ENCODE results near the gene ZMYND11. TPM values are rescaled to one million over a fixed set of nuclear protein-coding genes. Genes with fewer than 3 reads are reported as not detected.

Gene ZMYND11
- total and polyA plus RNA-seq, 2 of the 8 experiments (the other 6 are each of a cell fraction or from before 2014, with no cell fraction given) = 7.5 to 26.6 TPM

- TF ChIP-seq, protein P1, sequence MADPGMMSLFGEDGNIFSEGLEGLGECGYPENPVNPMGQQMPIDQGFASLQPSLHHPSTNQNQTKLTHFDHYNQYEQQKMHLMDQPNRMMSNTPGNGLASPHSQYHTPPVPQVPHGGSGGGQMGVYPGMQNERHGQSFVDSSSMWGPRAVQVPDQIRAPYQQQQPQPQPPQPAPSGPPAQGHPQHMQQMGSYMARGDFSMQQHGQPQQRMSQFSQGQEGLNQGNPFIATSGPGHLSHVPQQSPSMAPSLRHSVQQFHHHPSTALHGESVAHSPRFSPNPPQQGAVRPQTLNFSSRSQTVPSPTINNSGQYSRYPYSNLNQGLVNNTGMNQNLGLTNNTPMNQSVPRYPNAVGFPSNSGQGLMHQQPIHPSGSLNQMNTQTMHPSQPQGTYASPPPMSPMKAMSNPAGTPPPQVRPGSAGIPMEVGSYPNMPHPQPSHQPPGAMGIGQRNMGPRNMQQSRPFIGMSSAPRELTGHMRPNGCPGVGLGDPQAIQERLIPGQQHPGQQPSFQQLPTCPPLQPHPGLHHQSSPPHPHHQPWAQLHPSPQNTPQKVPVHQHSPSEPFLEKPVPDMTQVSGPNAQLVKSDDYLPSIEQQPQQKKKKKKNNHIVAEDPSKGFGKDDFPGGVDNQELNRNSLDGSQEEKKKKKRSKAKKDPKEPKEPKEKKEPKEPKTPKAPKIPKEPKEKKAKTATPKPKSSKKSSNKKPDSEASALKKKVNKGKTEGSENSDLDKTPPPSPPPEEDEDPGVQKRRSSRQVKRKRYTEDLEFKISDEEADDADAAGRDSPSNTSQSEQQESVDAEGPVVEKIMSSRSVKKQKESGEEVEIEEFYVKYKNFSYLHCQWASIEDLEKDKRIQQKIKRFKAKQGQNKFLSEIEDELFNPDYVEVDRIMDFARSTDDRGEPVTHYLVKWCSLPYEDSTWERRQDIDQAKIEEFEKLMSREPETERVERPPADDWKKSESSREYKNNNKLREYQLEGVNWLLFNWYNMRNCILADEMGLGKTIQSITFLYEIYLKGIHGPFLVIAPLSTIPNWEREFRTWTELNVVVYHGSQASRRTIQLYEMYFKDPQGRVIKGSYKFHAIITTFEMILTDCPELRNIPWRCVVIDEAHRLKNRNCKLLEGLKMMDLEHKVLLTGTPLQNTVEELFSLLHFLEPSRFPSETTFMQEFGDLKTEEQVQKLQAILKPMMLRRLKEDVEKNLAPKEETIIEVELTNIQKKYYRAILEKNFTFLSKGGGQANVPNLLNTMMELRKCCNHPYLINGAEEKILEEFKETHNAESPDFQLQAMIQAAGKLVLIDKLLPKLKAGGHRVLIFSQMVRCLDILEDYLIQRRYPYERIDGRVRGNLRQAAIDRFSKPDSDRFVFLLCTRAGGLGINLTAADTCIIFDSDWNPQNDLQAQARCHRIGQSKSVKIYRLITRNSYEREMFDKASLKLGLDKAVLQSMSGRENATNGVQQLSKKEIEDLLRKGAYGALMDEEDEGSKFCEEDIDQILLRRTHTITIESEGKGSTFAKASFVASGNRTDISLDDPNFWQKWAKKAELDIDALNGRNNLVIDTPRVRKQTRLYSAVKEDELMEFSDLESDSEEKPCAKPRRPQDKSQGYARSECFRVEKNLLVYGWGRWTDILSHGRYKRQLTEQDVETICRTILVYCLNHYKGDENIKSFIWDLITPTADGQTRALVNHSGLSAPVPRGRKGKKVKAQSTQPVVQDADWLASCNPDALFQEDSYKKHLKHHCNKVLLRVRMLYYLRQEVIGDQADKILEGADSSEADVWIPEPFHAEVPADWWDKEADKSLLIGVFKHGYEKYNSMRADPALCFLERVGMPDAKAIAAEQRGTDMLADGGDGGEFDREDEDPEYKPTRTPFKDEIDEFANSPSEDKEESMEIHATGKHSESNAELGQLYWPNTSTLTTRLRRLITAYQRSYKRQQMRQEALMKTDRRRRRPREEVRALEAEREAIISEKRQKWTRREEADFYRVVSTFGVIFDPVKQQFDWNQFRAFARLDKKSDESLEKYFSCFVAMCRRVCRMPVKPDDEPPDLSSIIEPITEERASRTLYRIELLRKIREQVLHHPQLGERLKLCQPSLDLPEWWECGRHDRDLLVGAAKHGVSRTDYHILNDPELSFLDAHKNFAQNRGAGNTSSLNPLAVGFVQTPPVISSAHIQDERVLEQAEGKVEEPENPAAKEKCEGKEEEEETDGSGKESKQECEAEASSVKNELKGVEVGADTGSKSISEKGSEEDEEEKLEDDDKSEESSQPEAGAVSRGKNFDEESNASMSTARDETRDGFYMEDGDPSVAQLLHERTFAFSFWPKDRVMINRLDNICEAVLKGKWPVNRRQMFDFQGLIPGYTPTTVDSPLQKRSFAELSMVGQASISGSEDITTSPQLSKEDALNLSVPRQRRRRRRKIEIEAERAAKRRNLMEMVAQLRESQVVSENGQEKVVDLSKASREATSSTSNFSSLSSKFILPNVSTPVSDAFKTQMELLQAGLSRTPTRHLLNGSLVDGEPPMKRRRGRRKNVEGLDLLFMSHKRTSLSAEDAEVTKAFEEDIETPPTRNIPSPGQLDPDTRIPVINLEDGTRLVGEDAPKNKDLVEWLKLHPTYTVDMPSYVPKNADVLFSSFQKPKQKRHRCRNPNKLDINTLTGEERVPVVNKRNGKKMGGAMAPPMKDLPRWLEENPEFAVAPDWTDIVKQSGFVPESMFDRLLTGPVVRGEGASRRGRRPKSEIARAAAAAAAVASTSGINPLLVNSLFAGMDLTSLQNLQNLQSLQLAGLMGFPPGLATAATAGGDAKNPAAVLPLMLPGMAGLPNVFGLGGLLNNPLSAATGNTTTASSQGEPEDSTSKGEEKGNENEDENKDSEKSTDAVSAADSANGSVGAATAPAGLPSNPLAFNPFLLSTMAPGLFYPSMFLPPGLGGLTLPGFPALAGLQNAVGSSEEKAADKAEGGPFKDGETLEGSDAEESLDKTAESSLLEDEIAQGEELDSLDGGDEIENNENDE (IDR thresholded peaks at IDR 0.05; ENCODE audit: insufficient replicate concordance, low read length) = no peak
- TF ChIP-seq RNF2 (IDR thresholded peaks at IDR 0.05; ENCODE audit: borderline replicate concordance, low read depth, low read length, missing control alignments, poor library complexity, severe bottlenecking) (no peak), TEAD4 (IDR thresholded peaks at IDR 0.05; ENCODE audit: low read depth, low read length) (no peak), MAX (IDR thresholded peaks at IDR 0.05) (no peak), POLR2AphosphoS5 (IDR thresholded peaks at IDR 0.05; ENCODE audit: low read depth, low read length) (no peak), SP4 (IDR thresholded peaks at IDR 0.05; ENCODE audit: low read length) (no peak), RFX5 (IDR thresholded peaks at IDR 0.05; ENCODE audit: borderline replicate concordance, low read depth, low read length) (no peak), SRF (IDR thresholded peaks at IDR 0.05; ENCODE audit: low read depth, low read length) (no peak)
Measured at GRCh38 chr10:232061-232460, 96.8 kb downstream of the ZMYND11 start (continued).
